DMS 273 treated with DMSO at 0.1 percent for 48 hours (cell line): ENCODE data around the gene TENM4.

Source experiments
- DNase-seq: peaks from one replicate; lab custom pipeline; 2025; lab: John Stamatoyannopoulos, UW

The TENM4 gene

GRCh38 chr11:78741741-78742140, 699.1 kb downstream of the TENM4 start:
- DNase-seq: no peak

- peak; percentile 39 for DNase-seq
Measured at GRCh38 chr11:78740199-78741071, 700.4 kb downstream of the TENM4 start.

- no peak for DNase-seq
Measured at GRCh38 chr11:78737891-78738290, 702.9 kb downstream of the TENM4 start.

- no peak for DNase-seq
Measured at GRCh38 chr11:78737301-78737700, 703.5 kb downstream of the TENM4 start.

GRCh38 chr11:78735711-78736110, 705.1 kb downstream of the TENM4 start:
- DNase-seq: no peak

GRCh38 chr11:78733031-78733430, 707.8 kb downstream of the TENM4 start:
- DNase-seq: no peak

GRCh38 chr11:78732246-78732645, 708.6 kb downstream of the TENM4 start:
- no peak for DNase-seq

GRCh38 chr11:78731027-78731426, 709.8 kb downstream of the TENM4 start:
- DNase-seq: no peak

- no peak for DNase-seq
Measured at GRCh38 chr11:78730267-78730824, 710.5 kb downstream of the TENM4 start.

- no peak for DNase-seq
Measured at GRCh38 chr11:78727816-78728215, 713.0 kb downstream of the TENM4 start.

GRCh38 chr11:78725200-78725599, 715.6 kb downstream of the TENM4 start:
- DNase-seq: no peak

- no peak for DNase-seq
Measured at GRCh38 chr11:78722786-78723185, 718.0 kb downstream of the TENM4 start.

- no peak for DNase-seq
Measured at GRCh38 chr11:78720281-78720989, 720.4 kb downstream of the TENM4 start.

GRCh38 chr11:78717041-78717440, 723.8 kb downstream of the TENM4 start:
- no peak for DNase-seq

GRCh38 chr11:78715639-78716311, 725.1 kb downstream of the TENM4 start:
- peak; percentile 3 for DNase-seq

- no peak for DNase-seq
Measured at GRCh38 chr11:78714539-78714938, 726.3 kb downstream of the TENM4 start.

GRCh38 chr11:78711735-78712134, 729.1 kb downstream of the TENM4 start:
- DNase-seq: no peak

GRCh38 chr11:78710417-78710816, 730.4 kb downstream of the TENM4 start:
- DNase-seq: no peak

- DNase-seq: no peak
Measured at GRCh38 chr11:78708388-78708787, 732.4 kb downstream of the TENM4 start.

- DNase-seq: no peak
Measured at GRCh38 chr11:78706551-78706950, 734.3 kb downstream of the TENM4 start.

- no peak for DNase-seq
Measured at GRCh38 chr11:78704811-78705210, 736.0 kb downstream of the TENM4 start.

- no peak for DNase-seq
Measured at GRCh38 chr11:78699609-78700135, 741.2 kb downstream of the TENM4 start.
